Keratinocyte (primary cell): Measurements from ENCODE around the gene C2orf92. TPM values are rescaled to one million over a fixed set of nuclear protein-coding genes. Genes with fewer than 3 reads are reported as not detected.

Experiments
- DNase-seq: peaks from one replicate; pipeline ENCODE4 v3.0.0-alpha.2; 2011; ENCODE audit warnings: low read depth, missing footprints, low spot score
- FAIRE-seq: peaks from 2 replicates; lab custom pipeline; 2011; peaks lifted over from hg19 to GRCh38; lab: Jason Lieb, UNC
- H2AFZ ChIP-seq: 2 replicates; pipeline ENCODE4 v1.6.0; 2012; ENCODE audit warnings: low read length, control low read depth, inconsistent platforms; ENCODE audit not compliant: control insufficient read depth
- H3K27ac ChIP-seq: 2 replicates; pipeline ENCODE4 v1.5.1; 2011; ENCODE audit warnings: low read length; ENCODE audit not compliant: control insufficient read depth, insufficient read depth
- H3K27me3 ChIP-seq: 3 replicates; pipeline ENCODE4 v1.6.0; 2011; ENCODE audit warnings: low read length; ENCODE audit not compliant: control insufficient read depth, insufficient read depth; ENCODE audit errors: extremely low read depth
- H3K36me3 ChIP-seq, 2 experiments: 2 replicates in 1 of 2; 3 replicates in 1 of 2; pipeline ENCODE4 v1.5.1; 2011; ENCODE audit warnings: low read length in 2 of 2, mild to moderate bottlenecking in 1 of 2; ENCODE audit not compliant: control insufficient read depth in 2 of 2, insufficient read depth in 2 of 2; ENCODE audit errors: extremely low read depth in 1 of 2
- H3K4me1 ChIP-seq: 3 replicates; pipeline ENCODE4 v1.5.1; 2011; ENCODE audit warnings: low read length; ENCODE audit not compliant: control insufficient read depth, insufficient read depth; ENCODE audit errors: extremely low read depth
- H3K4me2 ChIP-seq: 3 replicates; pipeline ENCODE4 v1.6.0; 2011; ENCODE audit warnings: low read depth, low read length; ENCODE audit not compliant: control insufficient read depth, insufficient read depth; ENCODE audit errors: extremely low read depth
- H3K4me3 ChIP-seq, 3 experiments: fragments of 200-600 bp in 1 of 3; sonication (generic) in 1 of 3; 2 replicates in 2 of 3; 3 replicates in 1 of 3; pipeline ENCODE4 v1.5.1; 2011 to 2016; ENCODE audit warnings: low read length in 3 of 3, mild to moderate bottlenecking in 3 of 3, control low read depth in 2 of 3, inconsistent platforms in 1 of 3, low read depth in 1 of 3, mixed read lengths in 1 of 3, mixed run types in 1 of 3, moderate library complexity in 1 of 3; ENCODE audit not compliant: control insufficient read depth in 2 of 3, insufficient read depth in 2 of 3; ENCODE audit errors: extremely low read depth in 1 of 3
- H3K79me2 ChIP-seq: 2 replicates; pipeline ENCODE4 v1.6.0; 2012; ENCODE audit warnings: low read length; ENCODE audit not compliant: control insufficient read depth, insufficient read depth
- H3K9ac ChIP-seq: 3 replicates; pipeline ENCODE4 v1.6.0; 2011; ENCODE audit warnings: low read length; ENCODE audit not compliant: control insufficient read depth, insufficient read depth; ENCODE audit errors: extremely low read depth
- H3K9me1 ChIP-seq: 3 replicates; pipeline ENCODE4 v1.6.0; 2011; ENCODE audit warnings: low read length; ENCODE audit not compliant: control insufficient read depth, insufficient read depth; ENCODE audit errors: extremely low read depth
- H3K9me3 ChIP-seq: 2 replicates; pipeline ENCODE4 v1.5.1; 2012; ENCODE audit warnings: low read depth, low read length; ENCODE audit not compliant: control insufficient read depth
- H4K20me1 ChIP-seq: 3 replicates; pipeline ENCODE4 v1.6.0; 2011; ENCODE audit warnings: low read length; ENCODE audit not compliant: control insufficient read depth, insufficient read depth; ENCODE audit errors: extremely low read depth
- EZH2 ChIP-seq: IDR thresholded peaks from one replicate; pipeline ENCODE4 v1.6.1; 2012; ENCODE audit warnings: inconsistent platforms, mild to moderate bottlenecking, low read length, moderate library complexity
- dilution Hi-C: fragments of 300-500 bp; cut with MboI; formaldehyde crosslinking; loops from one replicate; pipeline ENCODE4 v1.7.0; 2020; ENCODE audit warnings: low sequenced_read_pairs; ENCODE audit not compliant: extremely low pct_ligation_motif_present
- polyA plus RNA-seq, 5 experiments: library from polyadenylated mRNA; depleted of rRNA in 3 of 5; stranded (reverse) in 3 of 5; stranded (forward) in 1 of 5; unstranded in 1 of 5; fragments of >200 nt; gene quantifications; 1 replicate in 1 of 5; 2 replicates in 3 of 5; 3 replicates in 1 of 5; pipeline versions ENCODE4 v1.2.1 to v1.2.3, GENCODE V29; 2011 to 2012; ENCODE audit warnings: missing spikeins in 2 of 5, low read depth in 1 of 5, low replicate concordance in 1 of 5
- TF ChIP-seq, protein P1 (sequence below), 3 experiments: IDR thresholded peaks in 1 of 3; conservative IDR thresholded peaks in 1 of 3; optimal IDR thresholded peaks in 1 of 3; 2 replicates in 2 of 3; 3 replicates in 1 of 3; pipeline versions ENCODE3 to v1.5.1; 2011; ENCODE audit warnings: low read length in 3 of 3, mild to moderate bottlenecking in 3 of 3, moderate library complexity in 2 of 3, control low read depth in 1 of 3, inconsistent platforms in 1 of 3; ENCODE audit not compliant: insufficient read depth in 2 of 3; ENCODE audit errors: extremely low read depth in 1 of 3

Gene C2orf92
- polyA plus RNA-seq, 1 donor (not counting 4 experiments of a cell fraction or from before 2014, with no cell fraction given) = 1.6 TPM

DNA sequence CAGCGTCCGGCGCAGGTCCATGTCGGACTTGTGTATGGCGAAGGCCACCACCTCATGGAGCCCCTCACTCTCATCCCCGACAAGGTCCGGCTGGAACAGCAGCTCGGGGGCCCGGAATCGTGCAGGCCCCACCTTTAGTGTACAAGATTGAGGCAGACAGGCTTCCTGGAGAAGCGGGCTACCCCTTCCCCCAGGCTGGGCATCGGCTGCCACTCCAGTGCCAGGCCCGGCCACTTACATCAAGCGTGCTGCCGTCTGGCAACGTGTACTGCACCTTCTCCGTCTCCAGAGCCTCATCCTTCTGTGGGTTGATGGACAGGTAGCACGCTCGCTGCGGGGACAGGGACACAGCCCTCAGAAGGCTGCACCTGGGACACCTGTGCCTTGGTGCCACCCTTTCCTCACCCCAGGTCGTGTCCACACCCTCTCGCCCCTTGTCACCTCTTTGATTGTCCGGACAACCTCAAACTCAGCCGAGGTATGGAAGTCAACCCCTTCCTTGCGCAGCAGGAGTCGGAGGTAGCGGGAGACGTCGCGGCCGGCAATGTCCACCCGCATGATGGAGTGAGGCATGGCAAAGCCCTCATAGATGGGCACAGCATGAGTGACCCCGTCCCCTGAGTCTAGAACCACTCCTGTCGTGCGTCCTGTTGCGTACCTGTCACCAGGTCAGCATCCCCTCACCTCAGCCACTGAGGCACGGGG is 11.4 kb upstream of the C2orf92 start:
- peaks cover 9% of the 10 kb centered on the region for H3K4me1 ChIP-seq
- peaks cover 24% of the 10 kb centered on the region for H3K79me2 ChIP-seq
- H3K27me3 ChIP-seq = no peaks in the 10 kb centered on the region
- DNase-seq = no peak
- no peaks in the 10 kb centered on the region for H4K20me1 ChIP-seq
- H3K4me2 ChIP-seq = no peak overlapping the region
- no peak overlapping the region for H2AFZ ChIP-seq
- FAIRE-seq = no peak
- dilution Hi-C loops = no loop called here
- no peak overlapping the region for H3K27ac ChIP-seq
- peaks cover 16 to 23% of the 10 kb centered on the region in 2 experiments for H3K36me3 ChIP-seq
- H3K9me1 ChIP-seq = no peaks in the 10 kb centered on the region
- H3K9me3 ChIP-seq = peaks cover 2% of the 10 kb centered on the region
- no peak overlapping the region for H3K4me3 ChIP-seq
- H3K9ac ChIP-seq = no peak overlapping the region
- TF ChIP-seq EZH2 = no peak
- TF ChIP-seq, protein P1, sequence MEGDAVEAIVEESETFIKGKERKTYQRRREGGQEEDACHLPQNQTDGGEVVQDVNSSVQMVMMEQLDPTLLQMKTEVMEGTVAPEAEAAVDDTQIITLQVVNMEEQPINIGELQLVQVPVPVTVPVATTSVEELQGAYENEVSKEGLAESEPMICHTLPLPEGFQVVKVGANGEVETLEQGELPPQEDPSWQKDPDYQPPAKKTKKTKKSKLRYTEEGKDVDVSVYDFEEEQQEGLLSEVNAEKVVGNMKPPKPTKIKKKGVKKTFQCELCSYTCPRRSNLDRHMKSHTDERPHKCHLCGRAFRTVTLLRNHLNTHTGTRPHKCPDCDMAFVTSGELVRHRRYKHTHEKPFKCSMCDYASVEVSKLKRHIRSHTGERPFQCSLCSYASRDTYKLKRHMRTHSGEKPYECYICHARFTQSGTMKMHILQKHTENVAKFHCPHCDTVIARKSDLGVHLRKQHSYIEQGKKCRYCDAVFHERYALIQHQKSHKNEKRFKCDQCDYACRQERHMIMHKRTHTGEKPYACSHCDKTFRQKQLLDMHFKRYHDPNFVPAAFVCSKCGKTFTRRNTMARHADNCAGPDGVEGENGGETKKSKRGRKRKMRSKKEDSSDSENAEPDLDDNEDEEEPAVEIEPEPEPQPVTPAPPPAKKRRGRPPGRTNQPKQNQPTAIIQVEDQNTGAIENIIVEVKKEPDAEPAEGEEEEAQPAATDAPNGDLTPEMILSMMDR (optimal IDR thresholded peaks at IDR 0.05 in 1 of 3, IDR thresholded peaks at IDR 0.05 in 1 of 3, conservative IDR thresholded peaks at IDR 0.05 in 1 of 3; ENCODE audit: extremely low read depth in 1 of 3, insufficient read depth in 2 of 3, low read length in 3 of 3) = no peak

DNA sequence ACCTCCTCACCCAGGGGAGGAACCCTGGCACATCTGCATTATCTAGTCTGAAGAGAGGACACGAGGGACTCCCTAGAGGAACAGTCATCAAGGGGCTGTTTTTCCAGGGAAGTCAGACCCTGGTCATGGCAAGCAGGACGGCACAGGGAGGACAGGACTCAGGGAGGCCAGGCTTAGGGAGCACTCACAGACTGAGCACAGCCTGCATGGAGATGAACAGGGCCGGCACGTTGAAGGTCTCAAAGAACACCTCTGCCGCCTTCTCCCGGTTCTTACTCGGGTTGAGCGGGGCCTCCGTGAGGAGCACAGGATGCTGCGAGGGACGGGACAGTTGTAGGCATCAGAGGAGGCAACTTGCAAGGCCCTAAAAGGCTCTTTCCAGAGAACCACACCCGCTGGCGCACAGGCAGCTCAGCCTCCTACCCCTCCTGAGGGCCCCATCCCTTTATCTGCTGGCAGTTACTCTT is 10.8 kb upstream of the C2orf92 start:
- Histone ChIP-seq H3K9ac (no peak overlapping the region), H3K9me3 (peaks cover 2% of the 10 kb centered on the region), H2AFZ (no peak overlapping the region), H3K79me2 (peaks cover 26% of the 10 kb centered on the region), H4K20me1 (no peaks in the 10 kb centered on the region), H3K27ac (no peak overlapping the region), H3K4me1 (peaks cover 9% of the 10 kb centered on the region), H3K27me3 (no peaks in the 10 kb centered on the region), H3K36me3 (peaks cover 16 to 23% of the 10 kb centered on the region in 2 experiments), H3K4me2 (no peak overlapping the region), H3K9me1 (no peaks in the 10 kb centered on the region), H3K4me3 (no peak overlapping the region)
- FAIRE-seq (no peak), DNase-seq (no peak)
- dilution Hi-C loops = no loop called here
- TF ChIP-seq EZH2 = no peak
- TF ChIP-seq, protein P1 (optimal IDR thresholded peaks at IDR 0.05 in 1 of 3, IDR thresholded peaks at IDR 0.05 in 1 of 3, conservative IDR thresholded peaks at IDR 0.05 in 1 of 3; ENCODE audit: extremely low read depth in 1 of 3, insufficient read depth in 2 of 3, low read length in 3 of 3) = no peak
